ENCODE data around the gene INSIG1. TPM values are rescaled to one million over a fixed set of nuclear protein-coding genes. Genes with fewer than 3 reads are reported as not detected.

Gene INSIG1
- total RNA-seq, 1 donor from 2014 or later: 63.6 TPM

GRCh38 chr7:155318245-155318644 lies 20.6 kb downstream of the INSIG1 start:
- TF ChIP-seq POLR2AphosphoS5 (IDR thresholded peaks at IDR 0.05; ENCODE audit: insufficient read depth in 1 of 2, low read depth in 1 of 2) (no peak), CTCF (IDR thresholded peaks at IDR 0.05) (no peak), POLR2A (IDR thresholded peaks at IDR 0.05) (no peak)
- Histone ChIP-seq H3K9me3 (no peaks in the 10 kb centered on the region), H3K36me3 (no peaks in the 10 kb centered on the region), H3K4me1 (no peaks in the 10 kb centered on the region), H3K27me3 (no peaks in the 10 kb centered on the region), H3K4me3 (no peak overlapping the region), H3K27ac (no peak overlapping the region)
- intact Hi-C loops (cut with DNase I): no loop called here
- no peak for DNase-seq (ENCODE audit: extremely low spot score in 2 of 2)

DNA sequence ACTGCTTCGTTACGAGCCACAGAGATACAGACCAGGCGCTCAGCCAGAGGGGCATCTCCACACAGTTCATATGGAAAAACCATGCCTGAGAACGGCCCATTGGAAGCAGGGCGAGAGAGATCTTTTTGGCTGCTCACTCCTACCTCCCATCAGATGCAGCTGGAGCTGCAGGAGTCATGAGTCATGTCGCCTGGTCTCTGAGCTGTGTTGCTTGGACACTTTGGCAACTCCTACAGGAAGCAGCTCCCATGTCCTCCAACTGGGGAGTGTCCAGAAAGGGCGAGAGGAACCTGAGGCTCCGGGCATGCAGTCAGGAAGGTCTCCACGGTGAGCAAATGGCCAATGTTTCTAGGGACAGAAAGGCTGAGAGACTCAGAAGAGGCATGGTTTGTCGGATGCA lies 24.9 kb downstream of the INSIG1 start:
- intact Hi-C loops (cut with DNase I): no loop called here
- DNase-seq (ENCODE audit: extremely low spot score in 2 of 2): no peak
- Histone ChIP-seq H3K4me1 (no peaks in the 10 kb centered on the region), H3K27ac (no peak overlapping the region), H3K9me3 (no peaks in the 10 kb centered on the region), H3K36me3 (no peaks in the 10 kb centered on the region), H3K27me3 (no peaks in the 10 kb centered on the region), H3K4me3 (no peak overlapping the region)
- no peak for TF ChIP-seq POLR2AphosphoS5 (IDR thresholded peaks at IDR 0.05; ENCODE audit: insufficient read depth in 1 of 2, low read depth in 1 of 2)
- no peak for TF ChIP-seq CTCF (IDR thresholded peaks at IDR 0.05)
- TF ChIP-seq POLR2A (IDR thresholded peaks at IDR 0.05): no peak

DNA sequence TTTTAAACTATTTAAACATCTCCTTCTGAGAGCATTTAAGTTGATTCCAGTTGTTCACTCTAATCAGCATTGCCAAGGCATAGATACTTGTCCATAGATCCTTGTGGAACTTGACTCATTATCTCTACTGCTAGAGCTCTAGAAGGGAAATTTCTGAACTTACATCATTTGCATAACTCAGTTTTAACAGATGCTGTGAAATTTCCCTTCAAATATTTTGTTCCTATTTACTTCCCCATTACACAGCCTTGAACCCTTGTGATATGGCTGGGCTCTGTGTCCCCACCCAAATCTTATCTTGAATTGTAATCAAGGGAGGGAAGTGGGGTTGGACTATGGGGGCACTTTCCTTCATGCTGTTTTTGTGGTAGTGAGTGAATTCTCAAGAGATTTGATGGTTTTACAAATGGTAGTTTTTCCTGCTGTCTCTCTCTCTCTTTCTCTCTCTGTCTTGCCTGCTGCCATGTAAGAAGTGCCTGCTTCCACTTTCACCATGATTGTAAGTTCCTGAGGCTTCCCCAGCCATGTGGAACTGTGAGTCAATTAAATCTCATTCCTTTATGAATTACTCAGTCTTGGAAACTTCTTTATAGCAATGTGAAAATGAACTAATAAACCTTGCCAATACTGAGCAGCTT lies 25.4 kb downstream of the INSIG1 start:
- no peak overlapping the region for H3K27ac ChIP-seq
- H3K9me3 ChIP-seq: no peaks in the 10 kb centered on the region
- no peak for DNase-seq (ENCODE audit: extremely low spot score in 2 of 2)
- no peak overlapping the region for H3K4me3 ChIP-seq
- H3K27me3 ChIP-seq: no peaks in the 10 kb centered on the region
- H3K36me3 ChIP-seq: no peaks in the 10 kb centered on the region
- no peak for TF ChIP-seq CTCF (IDR thresholded peaks at IDR 0.05)
- no peak for TF ChIP-seq POLR2A (IDR thresholded peaks at IDR 0.05)
- TF ChIP-seq POLR2AphosphoS5 (IDR thresholded peaks at IDR 0.05; ENCODE audit: insufficient read depth in 1 of 2, low read depth in 1 of 2): no peak
- intact Hi-C loops (cut with DNase I): no loop called here
- H3K4me1 ChIP-seq: no peaks in the 10 kb centered on the region

GRCh38 chr7:155324012-155324917 lies 26.6 kb downstream of the INSIG1 start:
- intact Hi-C loops (cut with DNase I): no loop called here
- H3K27me3 ChIP-seq: no peaks in the 10 kb centered on the region
- H3K36me3 ChIP-seq: no peaks in the 10 kb centered on the region
- no peak for DNase-seq (ENCODE audit: extremely low spot score in 2 of 2)
- H3K9me3 ChIP-seq: no peaks in the 10 kb centered on the region
- H3K4me3 ChIP-seq: no peak overlapping the region
- H3K4me1 ChIP-seq: no peaks in the 10 kb centered on the region
- no peak overlapping the region for H3K27ac ChIP-seq
- TF ChIP-seq POLR2AphosphoS5 (IDR thresholded peaks at IDR 0.05; ENCODE audit: insufficient read depth in 1 of 2, low read depth in 1 of 2) (no peak), POLR2A (IDR thresholded peaks at IDR 0.05) (no peak), CTCF (IDR thresholded peaks at IDR 0.05) (no peak)

DNA sequence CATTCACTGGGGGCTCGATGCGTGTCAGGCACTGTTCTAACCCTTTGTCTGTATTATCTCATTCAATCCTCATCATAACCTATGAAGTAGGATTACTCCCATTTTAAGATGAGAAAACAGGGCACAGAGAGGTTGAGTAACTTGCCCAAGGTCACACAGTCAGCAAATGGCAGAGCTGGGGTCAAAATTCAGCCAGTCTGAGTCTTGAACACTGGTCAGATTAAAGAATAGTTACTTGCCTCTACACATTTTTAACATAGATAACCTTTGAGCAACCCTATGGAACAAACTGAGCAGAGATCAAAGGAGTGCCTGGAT lies 27.2 kb downstream of the INSIG1 start:
- H3K36me3 ChIP-seq: no peaks in the 10 kb centered on the region
- TF ChIP-seq POLR2AphosphoS5 (IDR thresholded peaks at IDR 0.05; ENCODE audit: insufficient read depth in 1 of 2, low read depth in 1 of 2): no peak
- no peak for TF ChIP-seq POLR2A (IDR thresholded peaks at IDR 0.05)
- no peak for TF ChIP-seq CTCF (IDR thresholded peaks at IDR 0.05)
- no peaks in the 10 kb centered on the region for H3K27me3 ChIP-seq
- H3K27ac ChIP-seq: no peak overlapping the region
- no peaks in the 10 kb centered on the region for H3K4me1 ChIP-seq
- DNase-seq (ENCODE audit: extremely low spot score in 2 of 2): no peak
- intact Hi-C loops (cut with DNase I): no loop called here
- H3K9me3 ChIP-seq: no peaks in the 10 kb centered on the region
- no peak overlapping the region for H3K4me3 ChIP-seq
